ENCODE results near the gene NEK7.

The NEK7 gene

DNA sequence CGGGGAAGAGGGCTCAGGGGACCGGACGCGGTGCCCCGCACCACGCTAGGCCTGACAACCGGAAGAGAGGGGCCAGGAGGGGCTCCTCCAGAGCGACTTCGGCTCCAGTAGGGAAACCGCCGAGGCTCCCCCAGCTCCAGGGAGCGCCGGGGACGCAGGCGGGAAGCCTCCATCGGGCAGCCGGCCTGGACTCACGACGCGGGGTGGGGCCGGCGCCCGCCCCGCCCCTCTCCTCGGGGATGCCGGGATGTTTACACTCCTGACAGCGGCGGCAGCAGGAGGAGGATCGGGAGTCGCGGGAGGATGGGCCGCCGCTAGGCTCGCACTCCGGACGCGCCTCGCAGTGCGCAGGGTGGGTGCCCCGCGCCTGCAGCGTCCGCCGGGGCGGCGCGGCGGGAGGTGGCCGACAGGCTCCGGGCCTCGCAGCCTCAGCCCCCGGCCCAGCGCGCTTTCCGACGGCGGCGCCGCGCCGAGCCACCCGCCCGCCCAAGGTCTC is at the start of gene NEK7:
TSS of gene NEK7 (plus strand) at position 254 of the 496 bp plus-strand sequence. CDS start 75,583 bp downstream, outside the sequence.
- Mint-ChIP-seq H3K9me3 (no peaks in the 10 kb centered on the region), H3K4me1 (peaks cover 12 to 29% of the 10 kb centered on the region in 2 donors), H3K4me3 (peak within 1 kb of the TSS; percentile 92 to 99), H3K27me3 (no peaks in the 10 kb centered on the region), H3K36me3 (peaks cover 2 to 7% of the 10 kb centered on the region in 2 donors), H3K27ac (peak within 1 kb of the TSS; percentile 97)
- DNase-seq (peak; percentile 65), ATAC-seq (replicated peaks) (peak; percentile 49 to 52)

DNA sequence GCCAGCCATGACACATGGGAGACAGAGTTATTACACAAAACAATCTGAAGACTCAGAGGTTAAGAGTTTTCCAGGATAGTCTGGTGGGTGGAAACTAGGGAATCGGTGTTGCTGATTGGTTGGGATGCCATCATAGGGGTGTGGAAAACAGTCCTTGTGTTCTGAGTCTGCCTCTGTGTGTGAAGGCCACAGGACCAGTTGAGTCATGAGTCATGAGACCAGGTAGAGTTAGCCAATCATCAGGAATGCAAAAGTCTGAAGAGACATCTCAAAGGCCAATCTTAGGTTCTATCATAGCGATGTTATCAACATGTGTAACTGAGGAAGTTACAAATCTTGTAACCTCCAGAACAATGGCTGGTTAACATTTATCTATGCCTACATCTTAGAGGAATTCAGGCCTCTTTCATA is 49.7 kb upstream of the NEK7 start:
- no peak for ATAC-seq (replicated peaks)
- no peak overlapping the region for H3K27ac Mint-ChIP-seq
- H3K27me3 Mint-ChIP-seq: no peaks in the 10 kb centered on the region
- no peaks in the 10 kb centered on the region for H3K36me3 Mint-ChIP-seq
- H3K4me3 Mint-ChIP-seq: no peak overlapping the region
- no peaks in the 10 kb centered on the region for H3K4me1 Mint-ChIP-seq
- no peak for DNase-seq
- H3K9me3 Mint-ChIP-seq: no peaks in the 10 kb centered on the region

DNA sequence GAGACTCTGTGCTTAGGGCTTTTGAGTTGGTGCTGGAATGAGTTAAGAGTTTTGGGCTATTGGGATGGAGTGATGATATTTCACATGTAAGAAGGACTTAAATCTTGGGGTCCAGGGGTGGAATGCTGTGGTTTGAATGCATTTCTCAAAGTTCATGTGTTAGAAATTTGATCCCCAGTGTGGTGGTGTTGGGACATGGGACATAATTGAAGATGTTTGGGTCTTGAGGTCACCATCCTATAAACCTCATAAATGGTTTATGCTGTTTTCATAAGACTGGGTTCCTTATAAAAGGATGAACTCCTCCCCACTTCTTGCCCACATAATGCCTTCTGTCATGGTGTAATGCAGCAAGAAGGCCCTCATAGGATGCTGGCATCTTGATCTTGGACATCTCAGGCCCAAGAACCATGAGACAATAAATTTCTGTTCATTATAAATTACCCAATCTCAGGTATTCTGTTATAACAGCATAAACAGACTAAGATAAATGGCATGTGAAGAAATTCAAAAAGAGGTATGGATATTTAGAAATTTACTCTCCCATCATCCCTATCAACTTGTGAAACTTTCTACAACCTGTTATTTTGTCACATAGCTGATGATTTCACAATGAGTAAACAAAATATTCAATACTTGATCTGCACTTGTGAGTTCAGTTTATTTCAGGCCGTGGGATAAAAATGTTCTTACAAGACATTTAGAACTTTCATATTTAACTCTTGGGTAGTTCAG is 48.0 kb upstream of the NEK7 start:
- ATAC-seq (replicated peaks) (no peak), DNase-seq (no peak)
- no peaks in the 10 kb centered on the region for H3K36me3 Mint-ChIP-seq
- no peak overlapping the region for H3K27ac Mint-ChIP-seq
- H3K27me3 Mint-ChIP-seq: peaks cover under 1 to 2% of the 10 kb centered on the region in 2 donors
- H3K4me1 Mint-ChIP-seq: no peaks in the 10 kb centered on the region
- no peak overlapping the region for H3K4me3 Mint-ChIP-seq
- H3K9me3 Mint-ChIP-seq: no peaks in the 10 kb centered on the region

DNA sequence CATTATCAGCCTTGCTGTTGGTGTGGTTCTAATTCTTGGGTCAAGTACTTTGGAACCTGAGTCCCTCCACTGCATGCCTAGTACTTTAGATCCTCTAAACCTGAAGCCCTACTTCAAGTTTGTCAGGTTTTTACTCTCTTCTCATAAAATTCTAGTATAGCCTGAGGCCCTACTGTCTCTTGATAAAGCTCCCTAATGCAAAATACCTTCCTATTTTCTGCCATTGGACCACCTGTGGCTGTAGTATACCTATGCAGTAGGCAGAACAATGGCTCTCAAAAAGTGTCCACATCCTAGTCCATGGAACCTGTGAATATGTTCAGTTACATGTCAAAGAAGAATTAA is 47.5 kb upstream of the NEK7 start:
- Mint-ChIP-seq H3K27ac (no peak overlapping the region), H3K9me3 (no peaks in the 10 kb centered on the region), H3K4me1 (no peaks in the 10 kb centered on the region), H3K4me3 (no peak overlapping the region), H3K36me3 (no peaks in the 10 kb centered on the region), H3K27me3 (peaks cover 4 to 5% of the 10 kb centered on the region in 2 donors)
- no peak for DNase-seq
- ATAC-seq (replicated peaks): no peak

DNA sequence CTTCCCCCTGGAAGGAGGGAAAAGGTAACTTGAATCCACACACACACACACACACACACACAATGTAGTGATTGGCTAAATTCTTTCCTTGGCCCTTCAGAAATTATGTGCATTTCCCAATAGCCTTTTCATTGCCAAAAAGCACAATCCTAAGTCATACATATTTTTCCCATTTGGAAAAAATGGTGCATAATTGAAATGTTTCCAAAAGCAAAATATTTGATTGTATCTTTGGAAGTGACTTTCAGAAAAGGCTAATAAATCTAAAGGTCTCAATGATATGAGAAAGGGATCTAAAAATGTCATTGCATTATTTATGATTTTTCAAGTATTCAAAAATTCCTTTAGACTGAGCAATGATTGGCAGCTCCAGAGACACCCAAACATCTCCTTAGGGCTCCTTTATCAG is 43.5 kb upstream of the NEK7 start:
- peaks cover 4 to 11% of the 10 kb centered on the region in 2 donors for H3K27me3 Mint-ChIP-seq
- H3K4me1 Mint-ChIP-seq: no peaks in the 10 kb centered on the region
- no peak overlapping the region for H3K27ac Mint-ChIP-seq
- DNase-seq (no peak), ATAC-seq (replicated peaks) (no peak)
- H3K9me3 Mint-ChIP-seq: no peaks in the 10 kb centered on the region
- H3K36me3 Mint-ChIP-seq: no peaks in the 10 kb centered on the region
- H3K4me3 Mint-ChIP-seq: no peak overlapping the region

DNA sequence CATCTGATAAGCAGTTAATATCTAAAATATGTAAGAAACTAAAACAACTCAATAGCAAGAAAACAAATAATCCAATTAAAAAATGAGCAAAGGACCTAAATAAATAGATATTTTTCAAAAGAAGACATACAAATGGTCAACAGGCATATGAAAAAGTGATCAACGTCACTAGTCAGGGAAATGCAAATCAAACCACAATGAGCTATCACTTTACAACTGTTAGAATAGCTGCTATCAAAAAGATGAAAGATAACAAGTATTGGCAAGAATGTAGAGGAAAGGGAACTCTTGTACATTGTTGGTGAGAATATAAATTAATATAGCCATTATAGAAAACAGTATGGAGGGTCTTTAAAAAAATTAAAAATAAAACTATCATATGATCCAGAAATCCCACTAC is 40.7 kb upstream of the NEK7 start:
- DNase-seq: no peak
- H3K4me3 Mint-ChIP-seq: no peak overlapping the region
- no peaks in the 10 kb centered on the region for H3K9me3 Mint-ChIP-seq
- H3K36me3 Mint-ChIP-seq: no peaks in the 10 kb centered on the region
- no peaks in the 10 kb centered on the region for H3K4me1 Mint-ChIP-seq
- H3K27ac Mint-ChIP-seq: no peak overlapping the region
- no peak for ATAC-seq (replicated peaks)
- peaks cover 4 to 11% of the 10 kb centered on the region in 2 donors for H3K27me3 Mint-ChIP-seq

DNA sequence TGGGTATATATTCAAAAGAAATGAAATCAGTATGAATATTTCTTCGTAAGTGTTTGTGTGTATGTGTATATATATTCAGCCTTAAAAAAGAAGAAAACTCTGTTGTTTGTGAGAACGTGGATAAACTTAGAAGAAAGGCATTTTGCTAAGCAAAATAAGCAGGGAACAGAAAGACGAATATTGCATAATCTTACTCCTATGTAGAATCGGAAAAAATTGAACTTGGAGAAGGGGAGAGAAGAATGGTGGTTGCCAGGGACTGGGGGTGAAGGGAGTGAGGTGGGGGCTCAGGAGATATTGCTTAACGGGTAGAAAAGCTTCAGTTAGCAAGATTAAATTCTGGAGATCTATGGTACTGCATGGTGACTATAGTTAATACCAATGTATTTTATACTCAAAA is 40.3 kb upstream of the NEK7 start:
- H3K36me3 Mint-ChIP-seq: no peaks in the 10 kb centered on the region
- no peaks in the 10 kb centered on the region for H3K9me3 Mint-ChIP-seq
- H3K27ac Mint-ChIP-seq: no peak overlapping the region
- H3K4me1 Mint-ChIP-seq: no peaks in the 10 kb centered on the region
- ATAC-seq (replicated peaks) (no peak), DNase-seq (no peak)
- H3K27me3 Mint-ChIP-seq: peaks cover 4 to 11% of the 10 kb centered on the region in 2 donors
- no peak overlapping the region for H3K4me3 Mint-ChIP-seq

DNA sequence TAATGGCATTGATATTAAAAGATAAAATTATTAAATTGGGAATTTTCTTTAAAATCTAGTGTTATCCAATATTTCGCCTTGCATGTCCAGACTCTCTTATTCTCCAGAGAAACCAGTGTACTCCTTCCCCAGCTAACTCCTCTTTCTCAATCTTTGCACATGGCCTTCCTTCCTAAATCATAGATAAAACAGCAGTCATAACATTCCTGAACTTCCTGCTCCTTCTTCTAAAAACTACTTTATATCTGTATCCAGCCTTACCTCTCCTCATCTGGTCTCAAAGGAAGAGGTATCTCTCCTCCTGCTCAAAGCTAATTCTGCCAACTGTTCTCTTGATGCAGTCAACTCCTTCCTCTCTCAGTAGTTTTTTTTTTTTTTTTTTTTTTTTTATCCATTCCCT is 39.5 kb upstream of the NEK7 start:
- Mint-ChIP-seq H3K9me3 (no peaks in the 10 kb centered on the region), H3K4me3 (no peak overlapping the region), H3K36me3 (no peaks in the 10 kb centered on the region), H3K27me3 (peaks cover 4 to 11% of the 10 kb centered on the region in 2 donors), H3K27ac (no peak overlapping the region), H3K4me1 (no peaks in the 10 kb centered on the region)
- DNase-seq (no peak), ATAC-seq (replicated peaks) (no peak)

DNA sequence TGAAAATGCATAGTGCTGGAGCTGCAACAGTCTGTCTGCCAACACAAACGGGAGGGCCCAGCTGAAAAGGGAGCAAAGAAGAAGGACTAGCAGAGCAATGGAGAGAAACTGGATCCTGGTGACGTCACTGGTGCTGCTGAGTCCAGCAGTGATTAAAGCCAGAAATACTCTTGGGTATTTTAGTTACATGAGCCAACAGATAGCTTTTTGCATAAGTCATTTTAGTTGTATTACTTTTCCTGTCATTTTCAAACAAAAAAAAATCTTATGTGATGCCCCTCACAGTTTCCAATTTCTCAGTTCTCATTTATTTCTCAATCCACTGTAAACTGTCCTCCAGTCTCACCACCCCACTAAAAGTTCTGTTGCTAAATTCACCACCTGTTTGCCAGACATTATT is 38.7 kb upstream of the NEK7 start:
- DNase-seq (no peak), ATAC-seq (replicated peaks) (no peak)
- no peak overlapping the region for H3K4me3 Mint-ChIP-seq
- H3K27ac Mint-ChIP-seq: no peak overlapping the region
- H3K9me3 Mint-ChIP-seq: no peaks in the 10 kb centered on the region
- peaks cover 4 to 11% of the 10 kb centered on the region in 2 donors for H3K27me3 Mint-ChIP-seq
- H3K4me1 Mint-ChIP-seq: no peaks in the 10 kb centered on the region
- no peaks in the 10 kb centered on the region for H3K36me3 Mint-ChIP-seq

DNA sequence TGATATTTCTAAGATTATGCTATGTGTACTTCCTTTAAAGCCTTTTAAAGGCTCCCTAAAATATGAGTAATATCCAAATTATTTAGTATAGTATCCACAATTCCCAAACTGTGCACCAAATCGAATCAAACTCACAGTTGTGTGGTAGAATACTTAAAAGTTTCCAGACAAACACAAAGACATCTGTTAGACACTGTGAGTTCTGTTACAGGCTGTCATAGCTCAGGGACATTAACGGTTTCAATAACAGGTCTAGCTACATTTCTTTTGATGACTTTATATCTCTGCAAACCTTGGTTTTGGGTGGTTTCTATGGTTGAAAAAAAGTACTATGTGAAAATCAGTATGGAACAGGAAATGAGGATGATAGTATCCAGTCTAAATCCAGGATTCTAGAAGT is 36.9 kb upstream of the NEK7 start:
- Mint-ChIP-seq H3K4me1 (no peaks in the 10 kb centered on the region), H3K27me3 (peaks cover 0 to 6% of the 10 kb centered on the region in 2 donors), H3K27ac (no peak overlapping the region), H3K4me3 (no peak overlapping the region), H3K9me3 (no peaks in the 10 kb centered on the region), H3K36me3 (no peaks in the 10 kb centered on the region)
- ATAC-seq (replicated peaks): no peak
- DNase-seq: no peak

DNA sequence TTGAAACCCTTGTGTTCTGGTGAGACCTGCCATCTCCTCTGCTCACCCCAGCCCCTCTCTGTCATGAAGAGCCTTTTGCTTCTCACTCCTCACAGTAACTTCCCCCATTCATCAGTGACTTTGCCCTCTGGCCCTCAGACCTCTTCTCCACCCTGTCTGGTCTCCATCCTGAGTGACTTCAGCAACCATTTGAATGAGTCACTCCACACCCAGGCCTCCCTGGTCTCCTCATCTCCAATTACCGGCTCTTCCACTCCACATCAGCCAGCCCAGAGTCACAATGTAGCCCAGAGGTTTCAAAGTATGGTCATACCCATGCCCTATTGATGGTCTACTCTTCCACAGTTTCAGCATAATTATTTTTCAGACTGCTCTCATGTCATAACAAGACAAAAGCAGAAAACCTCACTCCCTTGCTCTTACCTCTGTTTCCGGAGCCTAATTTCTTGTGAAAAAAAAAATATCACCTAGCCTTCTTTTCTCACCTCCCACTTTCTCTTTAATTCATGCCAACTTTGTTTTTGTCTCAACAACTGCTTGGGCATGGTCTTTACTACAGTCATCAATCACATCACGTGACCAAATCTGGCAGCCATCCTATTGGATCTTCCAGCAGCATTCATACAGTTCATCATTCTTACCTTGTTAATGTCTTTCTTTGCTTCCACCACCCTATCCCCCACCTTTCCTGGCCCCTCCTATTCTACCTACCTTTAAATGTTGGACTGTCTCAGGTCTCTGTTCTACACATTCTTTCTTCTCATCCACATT is 35.6 kb upstream of the NEK7 start:
- H3K27me3 Mint-ChIP-seq: peaks cover 0 to 5% of the 10 kb centered on the region in 2 donors
- no peak overlapping the region for H3K27ac Mint-ChIP-seq
- H3K4me1 Mint-ChIP-seq: no peaks in the 10 kb centered on the region
- no peak for DNase-seq
- no peaks in the 10 kb centered on the region for H3K36me3 Mint-ChIP-seq
- no peaks in the 10 kb centered on the region for H3K9me3 Mint-ChIP-seq
- no peak overlapping the region for H3K4me3 Mint-ChIP-seq
- ATAC-seq (replicated peaks): no peak

DNA sequence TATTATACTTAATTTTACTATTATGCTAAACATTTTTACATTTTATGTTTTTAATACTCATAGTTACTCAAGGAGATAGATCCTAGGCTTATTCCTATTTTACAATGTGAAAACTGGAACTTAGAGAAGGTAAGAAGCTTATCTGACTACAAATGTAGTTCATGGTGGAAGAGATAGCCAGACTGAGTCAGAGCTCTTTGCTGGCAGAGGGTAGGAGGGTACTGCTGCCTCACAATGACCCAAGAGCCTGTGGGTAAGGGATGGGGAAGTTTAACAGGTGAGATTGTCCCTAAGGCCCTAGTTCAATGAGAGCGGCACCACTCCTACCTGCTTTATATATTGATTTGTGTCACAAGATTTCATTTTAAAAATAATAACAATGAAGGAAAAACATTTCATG is 34.1 kb upstream of the NEK7 start:
- no peaks in the 10 kb centered on the region for H3K36me3 Mint-ChIP-seq
- no peak overlapping the region for H3K4me3 Mint-ChIP-seq
- no peaks in the 10 kb centered on the region for H3K27me3 Mint-ChIP-seq
- DNase-seq (no peak), ATAC-seq (replicated peaks) (no peak)
- no peaks in the 10 kb centered on the region for H3K4me1 Mint-ChIP-seq
- no peak overlapping the region for H3K27ac Mint-ChIP-seq
- H3K9me3 Mint-ChIP-seq: no peaks in the 10 kb centered on the region

DNA sequence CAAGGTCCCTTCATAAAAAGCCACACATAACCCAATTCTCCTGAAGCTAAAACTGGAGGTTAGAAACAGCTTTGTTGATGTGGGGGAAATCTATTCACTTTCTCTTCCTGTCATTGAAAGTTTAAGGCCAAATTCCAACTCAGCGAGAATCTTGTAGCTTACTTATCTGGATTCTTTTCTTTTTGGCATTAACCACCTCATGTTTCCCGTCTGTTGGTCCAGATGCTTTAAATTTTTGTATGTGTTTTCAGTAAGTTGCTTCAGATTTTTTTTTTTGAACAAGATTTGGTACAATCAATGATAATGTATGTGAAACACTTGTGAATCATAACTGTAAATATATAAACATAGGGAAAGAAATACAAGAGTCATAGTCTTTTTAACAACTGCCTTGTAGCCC is 33.7 kb upstream of the NEK7 start:
- H3K36me3 Mint-ChIP-seq: no peaks in the 10 kb centered on the region
- H3K4me3 Mint-ChIP-seq: no peak overlapping the region
- no peak overlapping the region for H3K27ac Mint-ChIP-seq
- H3K9me3 Mint-ChIP-seq: no peaks in the 10 kb centered on the region
- H3K4me1 Mint-ChIP-seq: no peaks in the 10 kb centered on the region
- DNase-seq (no peak), ATAC-seq (replicated peaks) (no peak)
- H3K27me3 Mint-ChIP-seq: no peaks in the 10 kb centered on the region

DNA sequence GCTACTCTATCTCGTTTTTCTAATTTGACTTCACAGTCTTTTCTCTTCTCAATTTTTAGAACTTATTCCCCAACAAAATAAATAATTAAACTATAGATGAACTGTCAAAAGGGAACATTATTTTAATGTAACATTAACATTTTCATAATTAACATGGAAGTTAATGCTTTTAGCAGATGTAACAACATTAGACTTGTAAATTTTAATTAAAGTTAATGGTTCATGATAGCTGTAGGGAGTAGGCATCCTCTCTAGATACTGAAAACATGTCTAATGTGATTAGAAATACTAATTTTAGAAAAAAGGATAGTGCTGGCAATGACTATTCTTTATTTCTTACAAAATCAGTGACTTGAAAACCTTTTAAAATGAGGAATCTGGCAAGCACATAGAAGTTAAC is 32.1 kb upstream of the NEK7 start:
- H3K4me1 Mint-ChIP-seq: no peaks in the 10 kb centered on the region
- DNase-seq: no peak
- no peak for ATAC-seq (replicated peaks)

More for the DNA sequence above, 32.1 kb upstream of the NEK7 start:
- H3K36me3 Mint-ChIP-seq: no peaks in the 10 kb centered on the region
- H3K9me3 Mint-ChIP-seq: no peaks in the 10 kb centered on the region
- H3K4me3 Mint-ChIP-seq: no peak overlapping the region
- H3K27ac Mint-ChIP-seq: no peak overlapping the region
- H3K27me3 Mint-ChIP-seq: no peaks in the 10 kb centered on the region
